Uterus (tissue), 4 donors: ENCODE measurements around the gene DNAH10. TPM values are rescaled to one million over a fixed set of nuclear protein-coding genes. Genes with fewer than 3 reads are reported as not detected.

ENCODE experiments used
- DNase-seq, 2 donors: peaks; one replicate each; pipeline ENCODE4 v3.0.0-alpha.2; 2019 to 2020
- H3K27ac ChIP-seq, 2 donors: fragments of 200-600 bp; sonication (generic); 1 replicate in 1 of 2; 2 replicates in 1 of 2; pipeline ENCODE4 v1.5.1; 2016 to 2018
- H3K27me3 ChIP-seq, 2 donors: fragments of 200-600 bp; sonication (generic); one replicate each; pipeline ENCODE4 v1.5.1; 2018 to 2019; ENCODE audit warnings: control low read depth in 1 of 2
- H3K36me3 ChIP-seq, 2 donors: fragments of 200-600 bp; sonication (generic); one replicate each; pipeline ENCODE4 v1.5.1; 2019; ENCODE audit warnings: control low read depth in 1 of 2
- H3K4me1 ChIP-seq, 2 donors: fragments of 200-600 bp; sonication (generic); one replicate each; pipeline ENCODE4 v1.5.1; 2018 to 2019; ENCODE audit warnings: control low read depth in 1 of 2
- H3K4me3 ChIP-seq, 2 donors: fragments of 200-600 bp; sonication (generic); 1 replicate in 1 of 2; 2 replicates in 1 of 2; pipeline ENCODE4 v1.5.1; 2018 to 2019; ENCODE audit warnings: mild to moderate bottlenecking in 1 of 2
- H3K9me3 ChIP-seq, 2 donors: fragments of 200-600 bp; sonication (generic); one replicate each; pipeline ENCODE4 v1.5.1; 2019; ENCODE audit warnings: control low read depth in 1 of 2
- POLR2A ChIP-seq, 2 donors: fragments of 450-650 bp; IDR thresholded peaks; one replicate each; pipeline ENCODE4 v1.6.1; 2016; ENCODE audit warnings: antibody characterized with exemption in 2 of 2, mild to moderate bottlenecking in 1 of 2, moderate library complexity in 1 of 2
- intact Hi-C: fragments of 100-400 bp; cut with DNase I; formaldehyde crosslinking; loops from one replicate; pipeline ENCODE4 v1.15.1; 2023; ENCODE audit warnings: low total_unique reads
- total RNA-seq, 4 donors: library from RNA; depleted of rRNA in 3 of 4; stranded (reverse); fragments of >200 nt in 3 of 4; gene quantifications; one replicate each; pipeline versions ENCODE4 v1.1.0 to v1.2.4, GENCODE V29; 2014 to 2023
- TF ChIP-seq, protein P1 (sequence below), 4 experiments: fragments of 200-600 bp in 2 of 4; fragments of 450-650 bp in 2 of 4; sonication (generic) in 2 of 4; IDR thresholded peaks; one replicate each; pipeline ENCODE4 v1.5.1; 2016 to 2019; ENCODE audit warnings: antibody characterized with exemption in 4 of 4, mild to moderate bottlenecking in 2 of 4, moderate library complexity in 1 of 4
- donor health status: DM: yes; HTN: yes; CAD: no.

DNAH10 gene
- total RNA-seq, 4 donors from 2014 or later, result under 0.01 to 3.9 (median 1.1) TPM

- no peaks in the 10 kb centered on the region for H3K36me3 ChIP-seq
- no peak overlapping the region for H3K27ac ChIP-seq
- H3K9me3 ChIP-seq, result no peaks in the 10 kb centered on the region
- intact Hi-C loops, result no loop called here
- H3K4me3 ChIP-seq, result no peak overlapping the region
- H3K27me3 ChIP-seq, result no peaks in the 10 kb centered on the region
- TF ChIP-seq, protein P1, sequence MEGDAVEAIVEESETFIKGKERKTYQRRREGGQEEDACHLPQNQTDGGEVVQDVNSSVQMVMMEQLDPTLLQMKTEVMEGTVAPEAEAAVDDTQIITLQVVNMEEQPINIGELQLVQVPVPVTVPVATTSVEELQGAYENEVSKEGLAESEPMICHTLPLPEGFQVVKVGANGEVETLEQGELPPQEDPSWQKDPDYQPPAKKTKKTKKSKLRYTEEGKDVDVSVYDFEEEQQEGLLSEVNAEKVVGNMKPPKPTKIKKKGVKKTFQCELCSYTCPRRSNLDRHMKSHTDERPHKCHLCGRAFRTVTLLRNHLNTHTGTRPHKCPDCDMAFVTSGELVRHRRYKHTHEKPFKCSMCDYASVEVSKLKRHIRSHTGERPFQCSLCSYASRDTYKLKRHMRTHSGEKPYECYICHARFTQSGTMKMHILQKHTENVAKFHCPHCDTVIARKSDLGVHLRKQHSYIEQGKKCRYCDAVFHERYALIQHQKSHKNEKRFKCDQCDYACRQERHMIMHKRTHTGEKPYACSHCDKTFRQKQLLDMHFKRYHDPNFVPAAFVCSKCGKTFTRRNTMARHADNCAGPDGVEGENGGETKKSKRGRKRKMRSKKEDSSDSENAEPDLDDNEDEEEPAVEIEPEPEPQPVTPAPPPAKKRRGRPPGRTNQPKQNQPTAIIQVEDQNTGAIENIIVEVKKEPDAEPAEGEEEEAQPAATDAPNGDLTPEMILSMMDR (IDR thresholded peaks at IDR 0.05), result no peak
- TF ChIP-seq POLR2A (IDR thresholded peaks at IDR 0.05), result no peak
- no peak for DNase-seq
- no peaks in the 10 kb centered on the region for H3K4me1 ChIP-seq
Measured at GRCh38 chr12:123749355-123749754, 12.7 kb upstream of the DNAH10 start.

DNA sequence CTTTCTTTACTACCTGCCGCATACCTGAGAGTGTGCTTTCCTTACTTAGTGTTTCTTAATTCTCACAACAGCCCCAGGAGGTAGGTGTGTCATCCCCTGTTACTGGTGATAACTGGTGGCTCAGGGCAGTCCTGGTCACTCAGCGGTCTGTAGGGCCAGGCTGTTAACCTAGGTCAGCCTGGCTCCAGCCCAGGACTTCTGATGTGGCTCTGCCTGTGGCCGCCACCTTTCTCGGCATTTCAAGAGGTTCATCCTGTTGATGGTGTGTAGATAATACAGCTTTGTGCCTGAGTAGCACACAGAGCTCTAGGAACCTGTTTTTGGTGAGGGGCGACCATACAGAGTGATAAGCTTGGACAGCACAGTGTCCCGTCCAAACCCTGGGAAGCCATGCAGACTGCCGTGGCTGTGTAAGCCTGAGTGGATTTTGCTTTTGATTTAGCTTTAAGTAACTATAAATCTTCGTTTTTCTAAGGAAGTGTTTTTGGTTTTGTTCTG lies 11.9 kb upstream of the DNAH10 start:
- DNase-seq, result no peak
- H3K27me3 ChIP-seq, result no peaks in the 10 kb centered on the region
- H3K36me3 ChIP-seq, result no peaks in the 10 kb centered on the region
- no peak for TF ChIP-seq POLR2A (IDR thresholded peaks at IDR 0.05)
- TF ChIP-seq, protein P1 (IDR thresholded peaks at IDR 0.05), result no peak
- no peak overlapping the region for H3K4me3 ChIP-seq
- H3K4me1 ChIP-seq, result no peaks in the 10 kb centered on the region
- intact Hi-C loops, result no loop called here
- H3K27ac ChIP-seq, result no peak overlapping the region
- no peaks in the 10 kb centered on the region for H3K9me3 ChIP-seq

- DNase-seq, result no peak
- no peaks in the 10 kb centered on the region for H3K36me3 ChIP-seq
- no peaks in the 10 kb centered on the region for H3K9me3 ChIP-seq
- H3K4me3 ChIP-seq, result no peak overlapping the region
- H3K27me3 ChIP-seq, result no peaks in the 10 kb centered on the region
- TF ChIP-seq, protein P1 (IDR thresholded peaks at IDR 0.05), result no peak
- no peak for TF ChIP-seq POLR2A (IDR thresholded peaks at IDR 0.05)
- no peaks in the 10 kb centered on the region for H3K4me1 ChIP-seq
- intact Hi-C loops, result no loop called here
- no peak overlapping the region for H3K27ac ChIP-seq
Measured at GRCh38 chr12:123752046-123752445, 10.1 kb upstream of the DNAH10 start.

DNA sequence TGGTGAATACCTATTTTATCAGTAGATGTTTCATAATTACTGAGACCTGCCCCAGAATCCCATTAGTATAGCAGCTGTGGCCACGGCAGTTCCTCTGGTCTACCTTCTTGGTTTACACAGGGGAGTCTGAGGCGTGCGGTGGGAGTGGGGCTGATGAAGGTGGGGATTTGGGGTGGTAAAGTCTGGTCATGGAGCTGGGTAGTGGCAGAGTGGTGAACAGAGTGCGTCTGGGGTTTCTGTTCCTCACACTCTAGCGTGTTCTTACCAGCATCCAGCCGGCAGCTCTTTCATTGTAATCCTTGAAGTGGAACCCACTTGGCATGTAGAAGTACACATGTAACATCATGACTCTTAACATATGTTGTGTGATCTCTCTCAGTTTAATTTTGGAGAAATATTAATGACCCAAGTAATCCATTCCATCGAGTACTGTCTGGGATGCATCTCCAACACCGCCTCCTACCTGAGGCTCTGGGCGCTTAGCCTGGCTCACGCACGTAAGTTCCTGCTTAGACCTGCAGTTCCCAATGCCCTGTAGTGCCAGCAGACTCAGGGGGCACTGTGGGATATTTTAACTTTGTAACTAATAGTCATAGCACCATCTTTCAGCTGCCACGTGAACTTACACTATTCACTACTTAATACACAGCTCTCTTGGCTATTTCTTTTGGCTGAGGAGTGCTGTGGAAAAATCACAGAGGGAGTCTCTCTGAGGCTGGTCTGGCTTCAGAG lies 7.9 kb upstream of the DNAH10 start:
- intact Hi-C loops, result no loop called here
- DNase-seq, result no peak
- H3K4me1 ChIP-seq, result no peaks in the 10 kb centered on the region
- no peaks in the 10 kb centered on the region for H3K27me3 ChIP-seq
- no peak overlapping the region for H3K4me3 ChIP-seq
- H3K27ac ChIP-seq, result no peak overlapping the region
- H3K9me3 ChIP-seq, result no peaks in the 10 kb centered on the region
- TF ChIP-seq, protein P1 (IDR thresholded peaks at IDR 0.05), result no peak
- no peaks in the 10 kb centered on the region for H3K36me3 ChIP-seq

DNA sequence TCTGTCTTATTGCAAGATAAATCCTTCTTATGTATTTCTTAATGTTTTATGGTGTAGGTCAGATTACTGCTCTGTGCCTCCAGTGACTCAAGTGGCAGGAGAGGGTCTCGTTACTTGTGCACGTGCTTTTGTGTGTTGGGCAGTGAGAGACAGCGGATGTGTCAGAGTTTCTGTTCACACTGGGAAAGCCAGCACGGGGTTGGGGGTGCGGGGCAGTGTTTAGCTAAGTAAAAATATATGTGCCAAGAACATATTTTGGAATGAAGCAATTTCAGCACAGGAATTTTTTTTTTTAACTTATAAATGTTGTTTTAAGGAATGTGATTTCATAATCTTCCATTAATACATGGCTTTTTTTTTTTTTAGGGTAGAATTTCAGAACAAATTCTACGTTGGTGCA lies 4.5 kb upstream of the DNAH10 start:
- peak; percentile 29 to 36 for DNase-seq
- intact Hi-C loops, result no loop called here
- H3K36me3 ChIP-seq, result no peaks in the 10 kb centered on the region

More for the DNA sequence above, 4.5 kb upstream of the DNAH10 start:
- H3K4me1 ChIP-seq, result peaks cover 0 to 9% of the 10 kb centered on the region in 2 donors
- no peak overlapping the region for H3K27ac ChIP-seq
- TF ChIP-seq POLR2A (IDR thresholded peaks at IDR 0.05), result no peak
- TF ChIP-seq, protein P1 (IDR thresholded peaks at IDR 0.05), result no peak
- H3K4me3 ChIP-seq, result no peak overlapping the region
- H3K27me3 ChIP-seq, result peaks cover 0 to 2% of the 10 kb centered on the region in 2 donors
- no peaks in the 10 kb centered on the region for H3K9me3 ChIP-seq
